ENCODE data around the gene TAX1BP1. TPM values are rescaled to one million over a fixed set of nuclear protein-coding genes. Genes with fewer than 3 reads are reported as not detected.

Gene TAX1BP1
- total and polyA plus RNA-seq, 4 donors = 35.7 to 57.1 (median 52.9) TPM

DNA sequence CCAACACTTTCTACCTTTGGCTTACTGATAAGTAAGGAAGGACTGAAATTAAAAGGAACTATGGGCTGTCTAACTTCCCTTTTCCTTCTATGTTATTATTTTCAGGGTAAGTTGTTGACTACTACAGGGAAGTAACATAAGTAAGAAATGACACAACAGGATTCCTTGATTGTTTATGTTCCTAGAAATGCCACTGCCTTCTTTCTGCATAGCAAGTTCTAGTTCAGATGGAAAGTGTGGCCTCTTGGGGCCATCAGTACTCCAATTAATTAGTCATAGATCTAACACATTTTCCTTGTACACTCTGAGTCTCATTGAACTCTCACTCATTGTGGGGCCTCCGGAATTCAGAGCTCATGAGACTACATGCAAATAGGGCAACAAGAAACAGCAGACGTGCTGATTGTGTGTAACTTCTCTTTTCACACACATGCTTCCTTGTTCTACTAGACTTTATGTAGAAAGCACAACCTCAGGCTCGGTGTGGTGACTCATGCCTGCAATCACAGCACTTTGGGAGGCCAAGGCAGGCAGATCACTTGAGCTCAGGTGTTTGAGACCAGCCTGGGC lies 42.0 kb upstream of the TAX1BP1 start:
- H3K36me3 ChIP-seq (ENCODE audit: control insufficient read depth in 4 of 4, insufficient read depth in 3 of 4, low read depth in 1 of 4, low read length in 3 of 4) = no peaks in the 10 kb centered on the region
- H3K9ac ChIP-seq (ENCODE audit: low read depth in 1 of 2, low read length in 2 of 2) = no peak overlapping the region
- H3K4me3 ChIP-seq (ENCODE audit: low read depth in 1 of 3, low read length in 3 of 3) = no peak overlapping the region
- TF ChIP-seq RXRA (IDR thresholded peaks at IDR 0.05) (no peak), GABPA (IDR thresholded peaks at IDR 0.05 in 1 of 2, conservative IDR thresholded peaks at IDR 0.05 in 1 of 2) (no peak), HNF4A (conservative IDR thresholded peaks at IDR 0.05) (no peak), JUND (IDR thresholded peaks at IDR 0.05) (no peak), YY1 (IDR thresholded peaks at IDR 0.05) (no peak), FOXA2 (IDR thresholded peaks at IDR 0.05) (no peak), TAF1 (conservative IDR thresholded peaks at IDR 0.05) (no peak), NR2F2 (IDR thresholded peaks at IDR 0.05) (no peak), FOXA1 (IDR thresholded peaks at IDR 0.05) (no peak), RAD21 (IDR thresholded peaks at IDR 0.05) (no peak), EGR1 (IDR thresholded peaks at IDR 0.05; ENCODE audit: low read depth in 2 of 2) (no peak), SP1 (IDR thresholded peaks at IDR 0.05) (no peak), HNF4G (IDR thresholded peaks at IDR 0.05) (no peak)
- TF ChIP-seq, protein P1, sequence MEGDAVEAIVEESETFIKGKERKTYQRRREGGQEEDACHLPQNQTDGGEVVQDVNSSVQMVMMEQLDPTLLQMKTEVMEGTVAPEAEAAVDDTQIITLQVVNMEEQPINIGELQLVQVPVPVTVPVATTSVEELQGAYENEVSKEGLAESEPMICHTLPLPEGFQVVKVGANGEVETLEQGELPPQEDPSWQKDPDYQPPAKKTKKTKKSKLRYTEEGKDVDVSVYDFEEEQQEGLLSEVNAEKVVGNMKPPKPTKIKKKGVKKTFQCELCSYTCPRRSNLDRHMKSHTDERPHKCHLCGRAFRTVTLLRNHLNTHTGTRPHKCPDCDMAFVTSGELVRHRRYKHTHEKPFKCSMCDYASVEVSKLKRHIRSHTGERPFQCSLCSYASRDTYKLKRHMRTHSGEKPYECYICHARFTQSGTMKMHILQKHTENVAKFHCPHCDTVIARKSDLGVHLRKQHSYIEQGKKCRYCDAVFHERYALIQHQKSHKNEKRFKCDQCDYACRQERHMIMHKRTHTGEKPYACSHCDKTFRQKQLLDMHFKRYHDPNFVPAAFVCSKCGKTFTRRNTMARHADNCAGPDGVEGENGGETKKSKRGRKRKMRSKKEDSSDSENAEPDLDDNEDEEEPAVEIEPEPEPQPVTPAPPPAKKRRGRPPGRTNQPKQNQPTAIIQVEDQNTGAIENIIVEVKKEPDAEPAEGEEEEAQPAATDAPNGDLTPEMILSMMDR (IDR thresholded peaks at IDR 0.05; ENCODE audit: low read depth, low read length, missing input control) = no peak
- TF ChIP-seq, protein P2, sequence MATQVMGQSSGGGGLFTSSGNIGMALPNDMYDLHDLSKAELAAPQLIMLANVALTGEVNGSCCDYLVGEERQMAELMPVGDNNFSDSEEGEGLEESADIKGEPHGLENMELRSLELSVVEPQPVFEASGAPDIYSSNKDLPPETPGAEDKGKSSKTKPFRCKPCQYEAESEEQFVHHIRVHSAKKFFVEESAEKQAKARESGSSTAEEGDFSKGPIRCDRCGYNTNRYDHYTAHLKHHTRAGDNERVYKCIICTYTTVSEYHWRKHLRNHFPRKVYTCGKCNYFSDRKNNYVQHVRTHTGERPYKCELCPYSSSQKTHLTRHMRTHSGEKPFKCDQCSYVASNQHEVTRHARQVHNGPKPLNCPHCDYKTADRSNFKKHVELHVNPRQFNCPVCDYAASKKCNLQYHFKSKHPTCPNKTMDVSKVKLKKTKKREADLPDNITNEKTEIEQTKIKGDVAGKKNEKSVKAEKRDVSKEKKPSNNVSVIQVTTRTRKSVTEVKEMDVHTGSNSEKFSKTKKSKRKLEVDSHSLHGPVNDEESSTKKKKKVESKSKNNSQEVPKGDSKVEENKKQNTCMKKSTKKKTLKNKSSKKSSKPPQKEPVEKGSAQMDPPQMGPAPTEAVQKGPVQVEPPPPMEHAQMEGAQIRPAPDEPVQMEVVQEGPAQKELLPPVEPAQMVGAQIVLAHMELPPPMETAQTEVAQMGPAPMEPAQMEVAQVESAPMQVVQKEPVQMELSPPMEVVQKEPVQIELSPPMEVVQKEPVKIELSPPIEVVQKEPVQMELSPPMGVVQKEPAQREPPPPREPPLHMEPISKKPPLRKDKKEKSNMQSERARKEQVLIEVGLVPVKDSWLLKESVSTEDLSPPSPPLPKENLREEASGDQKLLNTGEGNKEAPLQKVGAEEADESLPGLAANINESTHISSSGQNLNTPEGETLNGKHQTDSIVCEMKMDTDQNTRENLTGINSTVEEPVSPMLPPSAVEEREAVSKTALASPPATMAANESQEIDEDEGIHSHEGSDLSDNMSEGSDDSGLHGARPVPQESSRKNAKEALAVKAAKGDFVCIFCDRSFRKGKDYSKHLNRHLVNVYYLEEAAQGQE (IDR thresholded peaks at IDR 0.05) = no peak
- TF ChIP-seq, protein P3, sequence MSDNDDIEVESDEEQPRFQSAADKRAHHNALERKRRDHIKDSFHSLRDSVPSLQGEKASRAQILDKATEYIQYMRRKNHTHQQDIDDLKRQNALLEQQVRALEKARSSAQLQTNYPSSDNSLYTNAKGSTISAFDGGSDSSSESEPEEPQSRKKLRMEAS (IDR thresholded peaks at IDR 0.05) = no peak
- TF ChIP-seq, protein P4, sequence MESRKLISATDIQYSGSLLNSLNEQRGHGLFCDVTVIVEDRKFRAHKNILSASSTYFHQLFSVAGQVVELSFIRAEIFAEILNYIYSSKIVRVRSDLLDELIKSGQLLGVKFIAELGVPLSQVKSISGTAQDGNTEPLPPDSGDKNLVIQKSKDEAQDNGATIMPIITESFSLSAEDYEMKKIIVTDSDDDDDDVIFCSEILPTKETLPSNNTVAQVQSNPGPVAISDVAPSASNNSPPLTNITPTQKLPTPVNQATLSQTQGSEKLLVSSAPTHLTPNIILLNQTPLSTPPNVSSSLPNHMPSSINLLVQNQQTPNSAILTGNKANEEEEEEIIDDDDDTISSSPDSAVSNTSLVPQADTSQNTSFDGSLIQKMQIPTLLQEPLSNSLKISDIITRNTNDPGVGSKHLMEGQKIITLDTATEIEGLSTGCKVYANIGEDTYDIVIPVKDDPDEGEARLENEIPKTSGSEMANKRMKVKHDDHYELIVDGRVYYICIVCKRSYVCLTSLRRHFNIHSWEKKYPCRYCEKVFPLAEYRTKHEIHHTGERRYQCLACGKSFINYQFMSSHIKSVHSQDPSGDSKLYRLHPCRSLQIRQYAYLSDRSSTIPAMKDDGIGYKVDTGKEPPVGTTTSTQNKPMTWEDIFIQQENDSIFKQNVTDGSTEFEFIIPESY (IDR thresholded peaks at IDR 0.05) = no peak
- TF ChIP-seq, protein P5, sequence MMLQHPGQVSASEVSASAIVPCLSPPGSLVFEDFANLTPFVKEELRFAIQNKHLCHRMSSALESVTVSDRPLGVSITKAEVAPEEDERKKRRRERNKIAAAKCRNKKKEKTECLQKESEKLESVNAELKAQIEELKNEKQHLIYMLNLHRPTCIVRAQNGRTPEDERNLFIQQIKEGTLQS (IDR thresholded peaks at IDR 0.05) = no peak
- H3K27me3 ChIP-seq (ENCODE audit: control insufficient read depth in 4 of 4, insufficient read depth in 4 of 4, low read length in 3 of 4) = no peaks in the 10 kb centered on the region
- H3K27ac ChIP-seq (ENCODE audit: low read depth in 1 of 2, low read length in 2 of 2) = no peak overlapping the region
- no peaks in the 10 kb centered on the region for H3K9me3 ChIP-seq (ENCODE audit: control insufficient read depth in 4 of 4, low read length in 3 of 4)
- H3K4me1 ChIP-seq (ENCODE audit: control insufficient read depth in 4 of 4, insufficient read depth in 4 of 4, low read length in 3 of 4) = no peaks in the 10 kb centered on the region
- DNase-seq (ENCODE audit: low spot score) = no peak
- 73% methylated on average over 3 of the region's 3 CpGs for WGBS

Measured in liver (tissue), 9 donors.